Measurements from ENCODE around the gene MTOR. TPM values are rescaled to one million over a fixed set of nuclear protein-coding genes. Genes with fewer than 3 reads are reported as not detected.

MTOR gene
- total RNA-seq, 1 donor from 2014 or later = 67.2 TPM

DNA sequence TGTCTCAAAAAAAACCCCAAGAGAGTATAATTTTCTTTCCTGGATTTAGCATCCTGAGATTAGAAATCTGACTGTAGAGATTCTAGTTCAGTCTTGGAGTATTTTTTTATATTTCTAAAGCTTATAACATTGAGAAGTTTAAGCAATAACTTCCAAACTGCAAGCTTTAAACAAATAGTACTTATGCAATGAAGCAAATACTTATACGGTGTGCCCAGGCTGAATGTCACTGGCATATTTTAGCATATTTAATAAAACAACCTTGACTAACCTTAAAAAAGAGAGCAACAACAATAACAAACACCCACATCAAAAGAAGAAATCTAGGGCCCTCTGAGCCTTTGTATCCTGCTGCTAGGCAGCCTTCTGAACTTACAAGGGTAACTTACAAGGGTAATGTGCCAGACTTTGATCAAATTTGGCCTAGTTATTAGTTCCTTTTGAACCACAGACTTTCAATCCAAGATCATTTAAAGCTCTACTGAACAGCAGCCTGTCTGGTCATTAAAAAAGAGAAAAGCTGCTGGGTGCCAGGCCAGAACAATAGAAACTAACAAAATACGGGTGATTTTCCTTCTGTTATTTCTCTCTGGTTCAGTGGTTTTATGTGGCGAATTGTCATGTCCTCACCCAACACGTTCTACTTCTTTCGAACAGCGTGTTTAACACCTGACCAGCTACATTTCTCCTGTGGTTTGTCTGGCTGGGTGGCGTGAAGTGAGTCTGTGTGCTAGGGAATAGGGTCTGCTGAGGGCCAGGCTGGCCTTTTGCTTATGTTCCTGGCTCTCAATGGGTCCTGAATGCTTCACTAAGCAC lies 16.2 kb downstream of the MTOR start:
- Mint-ChIP-seq H3K4me1 (peaks cover 3% of the 10 kb centered on the region), H3K27me3 (ENCODE audit: low read depth) (no peaks in the 10 kb centered on the region)
- no peak for DNase-seq (ENCODE audit: low read depth, low spot score)

DNA sequence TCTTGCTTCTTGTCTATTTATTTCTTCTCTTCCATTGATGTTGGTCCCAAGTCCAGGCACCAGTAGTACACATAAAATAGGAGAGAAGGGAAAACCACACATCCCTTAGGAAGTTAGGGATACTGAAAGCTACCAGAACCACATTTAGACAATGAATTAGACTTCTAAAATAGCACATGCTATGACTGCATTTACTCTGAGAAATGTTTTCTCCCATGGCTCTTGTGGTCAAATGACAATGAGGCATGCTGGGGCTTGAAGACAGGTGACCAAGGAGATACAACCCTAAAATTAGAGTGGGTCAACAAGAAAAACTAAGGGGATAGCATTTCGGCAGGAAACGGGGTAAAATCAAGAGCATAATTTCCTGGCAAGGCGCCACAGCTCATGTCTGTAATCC lies 17.1 kb downstream of the MTOR start:
- Mint-ChIP-seq H3K4me3 (no peak overlapping the region), H3K27me3 (ENCODE audit: low read depth) (no peaks in the 10 kb centered on the region)

More for the DNA sequence above, 16.2 kb downstream of the MTOR start:
- Mint-ChIP-seq H3K27ac (ENCODE audit: unreplicated experiment) (no peak overlapping the region), H3K36me3 (ENCODE audit: low read depth) (peaks cover 22% of the 10 kb centered on the region), H3K9me3 (peaks cover 7% of the 10 kb centered on the region), H3K4me3 (no peak overlapping the region)
- TF ChIP-seq, protein P1, sequence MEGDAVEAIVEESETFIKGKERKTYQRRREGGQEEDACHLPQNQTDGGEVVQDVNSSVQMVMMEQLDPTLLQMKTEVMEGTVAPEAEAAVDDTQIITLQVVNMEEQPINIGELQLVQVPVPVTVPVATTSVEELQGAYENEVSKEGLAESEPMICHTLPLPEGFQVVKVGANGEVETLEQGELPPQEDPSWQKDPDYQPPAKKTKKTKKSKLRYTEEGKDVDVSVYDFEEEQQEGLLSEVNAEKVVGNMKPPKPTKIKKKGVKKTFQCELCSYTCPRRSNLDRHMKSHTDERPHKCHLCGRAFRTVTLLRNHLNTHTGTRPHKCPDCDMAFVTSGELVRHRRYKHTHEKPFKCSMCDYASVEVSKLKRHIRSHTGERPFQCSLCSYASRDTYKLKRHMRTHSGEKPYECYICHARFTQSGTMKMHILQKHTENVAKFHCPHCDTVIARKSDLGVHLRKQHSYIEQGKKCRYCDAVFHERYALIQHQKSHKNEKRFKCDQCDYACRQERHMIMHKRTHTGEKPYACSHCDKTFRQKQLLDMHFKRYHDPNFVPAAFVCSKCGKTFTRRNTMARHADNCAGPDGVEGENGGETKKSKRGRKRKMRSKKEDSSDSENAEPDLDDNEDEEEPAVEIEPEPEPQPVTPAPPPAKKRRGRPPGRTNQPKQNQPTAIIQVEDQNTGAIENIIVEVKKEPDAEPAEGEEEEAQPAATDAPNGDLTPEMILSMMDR (conservative IDR thresholded peaks at IDR 0.05) = no peak

DNA sequence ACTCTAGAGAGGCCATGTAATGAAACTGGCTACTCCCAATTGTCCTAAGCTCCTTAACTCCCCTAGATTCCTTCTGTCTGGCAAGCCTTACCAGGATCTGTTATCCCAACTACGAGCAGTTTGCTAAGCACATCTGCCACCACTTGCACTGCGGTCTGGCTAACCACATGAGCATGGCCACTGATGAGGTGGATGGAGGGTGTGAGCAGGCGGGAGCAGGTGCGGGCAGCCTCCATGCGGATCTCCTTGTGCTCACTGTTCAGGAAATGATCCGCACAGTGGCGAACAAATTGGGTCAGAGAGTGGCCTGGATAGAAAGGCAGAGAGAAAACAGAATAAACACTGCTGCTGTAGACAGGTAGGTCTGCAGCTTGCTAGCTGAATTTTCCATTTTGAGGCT lies 24.0 kb downstream of the MTOR start:
- no peaks in the 10 kb centered on the region for H3K9me3 Mint-ChIP-seq
- H3K4me1 Mint-ChIP-seq = no peaks in the 10 kb centered on the region
- H3K36me3 Mint-ChIP-seq (ENCODE audit: low read depth) = peaks cover 9% of the 10 kb centered on the region
- H3K27me3 Mint-ChIP-seq (ENCODE audit: low read depth) = no peaks in the 10 kb centered on the region
- no peak for DNase-seq (ENCODE audit: low read depth, low spot score)
- H3K27ac Mint-ChIP-seq (ENCODE audit: unreplicated experiment) = no peak overlapping the region
- no peak overlapping the region for H3K4me3 Mint-ChIP-seq
- TF ChIP-seq, protein P1 (conservative IDR thresholded peaks at IDR 0.05) = no peak

More for the DNA sequence above, 17.1 kb downstream of the MTOR start:
- DNase-seq (ENCODE audit: low read depth, low spot score) = no peak
- no peak overlapping the region for H3K27ac Mint-ChIP-seq (ENCODE audit: unreplicated experiment)
- peaks cover under 1% of the 10 kb centered on the region for H3K4me1 Mint-ChIP-seq
- H3K36me3 Mint-ChIP-seq (ENCODE audit: low read depth) = peaks cover 13% of the 10 kb centered on the region
- no peaks in the 10 kb centered on the region for H3K9me3 Mint-ChIP-seq
- TF ChIP-seq, protein P1 (conservative IDR thresholded peaks at IDR 0.05) = no peak

DNA sequence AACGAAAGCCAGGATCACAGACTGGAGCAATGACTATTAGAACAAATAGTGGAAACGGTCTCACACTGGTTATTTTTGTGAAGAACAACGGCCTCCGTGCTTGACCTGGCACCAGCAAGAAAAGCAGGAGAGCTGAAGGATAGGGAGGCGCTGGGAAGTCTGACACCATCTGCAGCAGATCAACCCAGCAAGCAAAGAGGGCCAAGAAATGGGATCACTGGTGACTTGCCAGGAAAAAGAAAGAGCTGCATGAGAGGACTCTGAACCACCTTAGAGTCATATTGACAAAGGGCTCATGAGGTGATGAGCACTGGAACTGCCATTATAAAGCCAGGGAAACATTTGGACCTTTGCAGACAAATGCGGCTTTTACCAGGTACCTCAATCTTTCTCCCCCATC lies 25.0 kb downstream of the MTOR start:
- Mint-ChIP-seq H3K36me3 (ENCODE audit: low read depth) (peaks cover 11% of the 10 kb centered on the region), H3K4me1 (no peaks in the 10 kb centered on the region)
- DNase-seq (ENCODE audit: low read depth, low spot score) = no peak

DNA sequence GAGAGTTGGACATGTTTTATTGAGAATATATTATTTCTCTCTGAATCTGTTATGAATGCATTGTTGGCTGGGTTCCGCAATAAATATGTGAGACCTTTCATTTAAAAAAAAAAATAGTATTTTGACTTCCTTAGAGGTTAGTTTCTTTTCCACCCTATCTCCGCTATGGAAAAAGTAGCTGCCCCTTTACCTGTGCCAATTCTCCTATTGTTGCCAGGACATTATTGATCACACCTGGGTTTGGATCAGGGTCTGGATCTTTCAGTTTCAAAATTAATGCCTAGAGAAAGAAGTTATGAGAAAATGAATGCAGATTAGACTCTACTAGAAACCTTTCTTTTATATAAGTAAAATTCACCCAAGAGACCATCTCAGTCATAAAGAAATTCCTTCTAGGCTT lies 29.1 kb downstream of the MTOR start:
- H3K9me3 Mint-ChIP-seq = no peaks in the 10 kb centered on the region
- no peaks in the 10 kb centered on the region for H3K4me1 Mint-ChIP-seq
- no peak for DNase-seq (ENCODE audit: low read depth, low spot score)
- TF ChIP-seq, protein P1 (conservative IDR thresholded peaks at IDR 0.05) = no peak
- H3K27me3 Mint-ChIP-seq (ENCODE audit: low read depth) = no peaks in the 10 kb centered on the region
- H3K27ac Mint-ChIP-seq (ENCODE audit: unreplicated experiment) = no peak overlapping the region
- no peak overlapping the region for H3K4me3 Mint-ChIP-seq
- peaks cover 18% of the 10 kb centered on the region for H3K36me3 Mint-ChIP-seq (ENCODE audit: low read depth)

More for the DNA sequence above, 25.0 kb downstream of the MTOR start:
- Mint-ChIP-seq H3K27ac (ENCODE audit: unreplicated experiment) (no peak overlapping the region), H3K27me3 (ENCODE audit: low read depth) (no peaks in the 10 kb centered on the region), H3K9me3 (no peaks in the 10 kb centered on the region), H3K4me3 (no peak overlapping the region)
- TF ChIP-seq, protein P1 (conservative IDR thresholded peaks at IDR 0.05) = no peak
